ENCODE results near the gene EGLN1. TPM values are rescaled to one million over a fixed set of nuclear protein-coding genes. Genes with fewer than 3 reads are reported as not detected.

Gene EGLN1
- total and polyA plus RNA-seq, 10 of the 15 experiments (the other 5 are each of a cell fraction or from before 2014, with no cell fraction given): 2.4 to 46.6 (median 8.7) TPM

GRCh38 chr1:231354330-231355020, 67.6 kb downstream of the EGLN1 start (continued):
- no peak for TF ChIP-seq ZZZ3 (IDR thresholded peaks at IDR 0.05; ENCODE audit: control insufficient read depth, insufficient read length, low read depth)
- no peak for TF ChIP-seq SMC3 (IDR thresholded peaks at IDR 0.05; ENCODE audit: borderline replicate concordance, low read length)
- no peak for TF ChIP-seq SREBF1 (IDR thresholded peaks at IDR 0.05; ENCODE audit: low read length)

GRCh38 chr1:231353086-231353485, 69.0 kb downstream of the EGLN1 start:
- Histone ChIP-seq H3K79me2 (ENCODE audit: control insufficient read depth, insufficient read depth, low read length) (no peaks in the 10 kb centered on the region), H2AFZ (ENCODE audit: control insufficient read depth, low read depth, low read length) (no peak overlapping the region), H4K20me1 (ENCODE audit: control insufficient read depth, insufficient read depth) (no peaks in the 10 kb centered on the region), H3K36me3 (ENCODE audit: control insufficient read depth in 2 of 2, insufficient read depth in 2 of 2, low read length in 1 of 2) (no peaks in the 10 kb centered on the region; a peak in 2 of 4 replicates), H3K27me3 (replicated peaks in 1 of 2; ENCODE audit: control insufficient read depth in 2 of 2, insufficient read depth in 2 of 2, low read length in 1 of 2) (no peaks in the 10 kb centered on the region), H3K4me3 (no peak overlapping the region), H3K9ac (ENCODE audit: control insufficient read depth, insufficient read depth, low read length) (no peak overlapping the region), H3K9me3 (replicated peaks; ENCODE audit: control insufficient read depth, insufficient read depth, low read length) (no peaks in the 10 kb centered on the region), H3K27ac (ENCODE audit: control insufficient read depth, insufficient read depth) (no peak overlapping the region), H3K4me1 (ENCODE audit: control insufficient read depth, insufficient read depth, low read length) (no peaks in the 10 kb centered on the region), H3K4me2 (ENCODE audit: control insufficient read depth, insufficient read depth) (no peak overlapping the region)
- TF ChIP-seq IRF3 (IDR thresholded peaks at IDR 0.05): no peak
- TF ChIP-seq PBX3 (IDR thresholded peaks at IDR 0.05; ENCODE audit: insufficient replicate concordance, low read depth, low read length): no peak
- no peak for TF ChIP-seq GABPA (IDR thresholded peaks at IDR 0.05; ENCODE audit: low read depth)
- no peak for TF ChIP-seq SP1 (IDR thresholded peaks at IDR 0.05; ENCODE audit: low read depth, low read length)
- no peak for TF ChIP-seq SMC3 (IDR thresholded peaks at IDR 0.05; ENCODE audit: borderline replicate concordance, low read length)
- ChIA-PET RAD21 (ENCODE audit: unreplicated experiment) (no interaction called here), POLR2A (interaction anchor here (1.4 kb wide), 1 partner anchor 15 kb away, joined by 4 read pairs; the partner anchor contains the start of genes EXOC8 and SPRTN), CTCF (no interaction called here), SMC1A (ENCODE audit: uncharacterized antibody, unreplicated experiment) (no interaction called here)
- in situ Hi-C loops (cut with MboI): no loop called here
- 67% methylated on average over 2 of the region's 2 CpGs for WGBS (ENCODE audit: insufficient coverage, insufficient replicate concordance, low lambda C conversion rate, missing lambda C conversion rate)
- intact Hi-C loops (cut with micrococcal nuclease; ENCODE audit: unreplicated experiment): no loop called here
- no peak for DNase-seq (ENCODE audit: low read depth, low spot score)
- TSS peak; percentile 25 for BruUV-seq (replicated peaks)
- FAIRE-seq: no peak
- no peak for ATAC-seq

All from GM12878 (cell line).